Renal cortex interstitium (tissue), 11 donors: ENCODE measurements around the gene GYG1. TPM values are rescaled to one million over a fixed set of nuclear protein-coding genes. Genes with fewer than 3 reads are reported as not detected.
"Not testable (repeated sequence)": the region's sequence is repeated elsewhere in the genome, so short reads cannot be mapped to it uniquely, and the experiment has no call there.

Source experiments
- DNase-seq, 11 donors: peaks; one replicate each; pipeline ENCODE4 v3.0.0-alpha.2; 2013; ENCODE audit warnings: low read depth in 9 of 11, low spot score in 4 of 11; ENCODE audit errors: extremely low read depth in 1 of 11
- polyA plus RNA-seq, 3 donors: library from polyadenylated mRNA; unstranded; fragments of 120-200 nt; gene quantifications; one replicate each; pipeline ENCODE4 v1.2.1, GENCODE V29; 2013; ENCODE audit not compliant: insufficient read length in 3 of 3

Gene GYG1
- polyA plus RNA-seq, 3 donors = 24.2 to 30.7 (median 26.4) TPM

DNA sequence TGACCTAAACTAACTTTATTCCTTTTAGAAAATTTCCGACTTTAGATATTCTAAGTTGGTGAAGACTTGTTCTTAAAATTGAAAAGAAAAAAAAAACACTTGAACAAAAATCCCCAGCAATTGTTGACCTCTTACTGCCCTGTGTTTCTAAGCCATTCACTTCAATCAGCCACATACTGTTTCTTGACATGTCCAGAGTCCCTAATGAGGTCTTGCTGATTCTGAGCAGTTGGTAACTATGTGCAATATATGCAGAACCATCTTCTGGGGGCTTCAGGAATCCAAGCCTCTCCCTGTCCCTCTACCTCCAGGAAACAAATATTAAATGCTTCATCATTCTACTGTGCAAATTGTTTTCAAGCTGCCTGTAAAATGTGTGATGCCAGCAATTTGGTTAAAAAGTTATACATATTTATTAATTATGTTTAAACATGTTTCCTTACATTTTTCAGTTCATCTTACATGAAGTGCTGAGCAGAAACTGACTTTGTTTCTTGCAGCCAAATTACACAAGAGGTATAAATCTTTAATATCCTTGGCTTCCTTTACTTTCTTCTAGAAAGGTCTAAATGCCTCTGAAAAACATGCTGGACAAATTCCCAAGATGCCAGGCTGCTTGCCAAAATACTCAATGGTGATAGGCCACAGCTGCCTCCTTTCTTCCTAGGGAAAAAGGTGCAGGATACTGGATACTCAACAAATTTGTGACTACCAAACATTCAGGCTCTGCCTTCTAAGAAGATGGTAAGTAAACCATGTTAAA lies 19.8 kb upstream of the GYG1 start:
- DNase-seq = peak in 4 of 11 donors; percentile 10 to 54 (median 24)

DNA sequence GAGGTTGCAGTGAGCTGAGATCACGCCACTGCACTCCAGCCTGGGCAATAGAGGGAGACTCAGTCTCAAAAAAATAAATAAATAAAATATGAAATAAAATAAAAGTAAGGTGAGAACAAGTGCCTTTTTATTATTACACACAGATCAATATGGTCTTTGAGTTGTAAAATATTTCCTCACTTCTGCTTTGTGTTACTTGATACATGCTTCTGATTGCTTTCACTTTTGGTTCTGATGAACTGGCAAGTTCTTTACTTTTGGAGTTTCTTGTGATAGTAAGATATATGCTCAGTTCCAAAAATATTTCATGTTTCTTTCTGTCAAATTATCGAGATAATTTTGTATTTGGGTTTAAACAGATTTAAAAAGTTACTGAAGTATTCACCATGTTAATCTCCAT lies 16.6 kb upstream of the GYG1 start:
- no peak for DNase-seq

DNA sequence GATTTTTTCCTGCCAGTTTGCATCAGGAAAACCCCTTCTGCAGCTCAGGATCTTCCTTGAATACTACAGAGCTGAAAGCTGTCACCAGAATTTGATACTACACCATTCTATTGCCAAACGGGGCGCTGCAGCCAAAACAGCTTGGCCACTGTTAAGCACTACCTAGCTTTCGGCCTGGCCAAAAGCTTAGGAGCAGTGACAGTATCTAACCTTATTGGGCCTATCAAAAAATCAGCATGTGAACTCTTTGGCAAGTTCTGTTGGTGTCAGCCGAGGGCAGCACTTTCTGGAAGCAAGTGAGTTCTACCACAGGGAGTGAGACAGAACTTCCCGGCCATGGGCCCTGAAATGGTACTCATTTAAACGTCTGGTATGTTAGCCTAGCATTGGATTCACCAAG lies 16.1 kb upstream of the GYG1 start:
- DNase-seq = no peak

DNA sequence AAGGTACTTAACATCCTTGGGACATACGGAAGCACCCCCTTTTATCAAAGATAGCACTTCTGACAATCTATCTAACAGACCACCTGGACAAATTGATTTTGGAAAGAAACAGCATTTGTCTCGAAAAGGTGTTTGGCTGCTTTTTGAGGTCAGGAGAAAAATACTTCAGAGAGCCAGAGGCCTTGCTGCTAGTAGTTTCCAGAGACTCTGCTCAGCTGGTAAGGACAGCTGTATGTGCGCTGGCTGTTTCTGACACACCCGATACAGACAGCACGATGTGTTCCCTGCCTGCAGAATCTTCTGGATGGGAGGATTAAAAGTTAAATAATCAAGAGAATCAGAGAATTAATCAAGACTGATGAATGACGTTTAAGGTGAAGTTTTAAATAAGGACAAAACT lies 15.6 kb upstream of the GYG1 start:
- no peak for DNase-seq

DNA sequence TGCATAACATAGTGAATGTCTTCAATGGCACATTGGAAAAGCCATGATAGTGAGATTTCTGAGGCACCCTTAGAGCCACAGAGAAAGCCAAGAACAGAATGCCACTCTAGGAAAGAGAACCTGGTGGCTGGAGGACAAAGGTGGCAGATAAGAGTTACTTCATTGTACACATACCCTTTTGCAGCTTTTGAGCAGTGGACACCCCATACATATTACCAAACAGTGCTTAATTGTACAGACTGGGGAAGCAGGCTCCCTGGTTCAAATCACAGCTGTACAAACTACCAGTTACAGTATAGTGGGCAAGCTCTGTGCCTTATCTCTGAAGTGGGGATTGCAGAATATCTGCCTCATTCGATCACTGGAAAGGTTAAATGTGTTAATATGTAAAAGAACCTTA lies 10.1 kb upstream of the GYG1 start:
- DNase-seq = no peak

DNA sequence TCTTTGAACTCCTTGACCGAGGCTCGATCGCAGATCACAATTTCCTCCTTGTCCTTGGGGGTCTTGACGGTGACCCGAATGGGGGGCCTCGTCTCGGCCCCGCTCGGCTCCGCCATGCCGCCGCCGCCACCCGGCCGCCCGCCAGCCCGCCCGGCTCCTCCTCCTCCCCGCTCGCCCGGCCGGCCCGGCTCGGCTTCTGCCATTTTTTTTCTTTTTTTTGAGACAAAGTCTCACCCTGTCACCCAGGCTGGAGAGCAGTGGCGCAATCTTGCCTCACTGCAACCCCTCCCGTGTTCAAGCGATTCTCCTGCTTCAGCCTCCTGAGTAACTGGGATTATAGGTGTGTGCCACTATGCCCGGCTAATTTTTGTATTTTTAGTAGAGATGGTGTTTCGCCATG lies 3.8 kb upstream of the GYG1 start:
- DNase-seq = not testable (repeated sequence)

DNA sequence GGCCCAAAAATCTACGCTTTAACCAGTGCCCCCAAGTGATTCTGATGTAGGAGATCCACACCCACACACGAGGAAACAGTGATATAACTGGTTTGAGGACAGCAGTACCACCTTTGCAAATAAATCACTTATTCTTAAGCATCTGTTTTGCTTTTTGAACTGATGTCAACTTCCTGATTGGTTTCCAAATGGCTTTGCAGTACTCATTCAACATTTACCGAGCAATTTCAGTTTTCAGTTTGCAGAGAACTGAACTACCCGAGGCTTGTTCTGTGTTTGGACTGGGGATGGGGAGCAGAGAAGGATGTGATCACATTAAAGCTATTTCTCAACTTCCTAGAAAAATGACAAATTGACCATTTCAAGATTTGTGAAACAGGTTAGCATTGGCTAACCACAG lies 1.1 kb upstream of the GYG1 start:
- no peak for DNase-seq

DNA sequence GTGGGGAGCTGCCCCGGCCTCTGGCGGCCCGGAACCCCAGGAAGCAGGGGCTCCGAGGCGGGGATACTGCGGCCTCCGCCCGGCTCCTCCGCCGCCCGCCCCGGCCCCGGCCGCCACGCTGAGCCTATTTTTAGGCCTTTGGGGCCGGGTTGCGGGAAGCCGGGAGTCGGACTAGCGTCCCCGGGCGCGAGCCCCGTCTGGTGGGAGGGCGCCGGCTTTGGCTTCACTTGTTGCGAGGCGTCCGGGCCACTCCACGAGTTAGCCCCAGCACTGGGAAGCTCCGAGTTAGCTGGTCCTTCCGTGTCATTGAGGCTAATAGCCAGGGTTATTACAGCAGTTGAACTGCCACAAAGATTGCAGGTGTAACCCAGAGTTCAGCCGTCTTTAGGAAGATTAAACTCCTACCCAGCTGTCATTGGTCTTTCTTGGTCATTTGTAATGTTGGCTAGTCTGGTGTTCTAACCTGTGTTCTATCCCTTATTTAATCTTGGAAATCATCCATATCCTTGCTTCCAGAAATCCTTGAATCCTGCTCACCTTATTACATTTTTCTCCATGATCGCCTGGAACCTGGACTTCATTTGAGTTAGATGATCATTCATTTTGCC lies 791 bp downstream of the GYG1 start:
- peak in 5 of 11 donors; percentile 20 to 36 (median 30) for DNase-seq

DNA sequence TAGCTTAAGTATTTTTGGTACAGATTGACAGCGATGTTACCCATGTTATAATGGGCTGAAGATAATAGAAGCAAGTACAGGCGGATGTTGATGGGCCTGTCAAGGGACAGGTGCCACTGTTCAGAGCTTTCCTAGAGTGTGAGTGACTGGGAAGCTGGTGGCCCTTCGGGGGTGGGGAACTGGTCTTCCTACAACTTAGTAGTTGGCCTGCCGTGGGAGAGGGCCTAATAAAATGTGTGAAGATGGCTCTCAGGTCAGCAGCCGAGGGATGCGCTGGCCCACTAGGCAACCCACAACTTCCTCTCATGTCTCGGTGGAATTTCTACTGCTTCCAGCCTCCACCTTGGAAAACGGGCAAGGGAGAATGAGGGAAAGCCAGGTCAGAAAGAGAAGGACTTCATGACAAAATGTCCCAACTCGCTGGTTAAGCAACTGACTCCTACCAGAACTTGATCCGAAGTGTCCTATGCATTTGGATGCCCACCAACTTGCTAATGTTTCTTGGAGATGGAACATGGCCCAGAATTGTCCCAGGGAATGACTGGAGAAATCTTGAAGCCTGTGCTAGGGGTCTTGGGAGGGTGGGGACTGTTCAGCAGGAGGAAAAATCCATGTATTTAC lies 1.4 kb downstream of the GYG1 start:
- no peak for DNase-seq

DNA sequence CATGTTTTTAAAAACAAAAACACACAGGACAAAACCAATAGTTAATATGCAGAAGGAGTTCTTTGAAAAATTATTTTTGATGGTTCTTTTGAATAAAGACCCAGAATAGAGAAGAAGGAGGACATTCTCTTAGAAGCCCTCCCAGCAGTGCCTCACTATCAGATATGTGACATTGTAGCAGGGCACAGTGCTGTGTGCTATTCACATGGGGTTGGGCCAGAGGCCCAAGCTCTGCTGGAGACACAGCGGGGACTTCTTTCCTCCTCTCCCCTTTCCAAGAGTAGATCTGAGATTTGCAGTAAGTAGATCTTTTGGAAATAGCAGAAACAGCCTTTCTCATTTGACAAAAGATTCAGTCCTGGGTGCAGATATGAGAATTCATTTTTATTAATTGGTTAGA lies 6.3 kb downstream of the GYG1 start:
- DNase-seq = no peak

DNA sequence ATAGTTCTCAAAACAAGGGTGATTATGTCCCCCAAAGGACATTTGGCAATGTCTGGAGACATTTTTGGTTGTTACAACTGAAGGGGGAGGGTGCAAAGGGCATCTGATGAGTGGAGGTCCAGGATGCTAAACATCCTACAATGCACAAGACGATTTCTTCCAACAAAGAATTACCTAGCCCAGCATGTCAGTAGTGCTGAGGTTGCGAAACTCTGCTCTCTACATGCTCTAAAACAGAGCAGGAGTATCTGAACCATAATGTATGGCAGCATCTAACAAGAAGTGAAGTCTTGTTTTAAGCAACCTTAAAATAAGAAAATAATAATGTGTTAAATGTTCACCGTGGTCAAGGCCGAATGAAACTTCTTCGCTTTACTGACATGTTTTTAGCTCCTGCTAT lies 7.0 kb downstream of the GYG1 start:
- DNase-seq = no peak

DNA sequence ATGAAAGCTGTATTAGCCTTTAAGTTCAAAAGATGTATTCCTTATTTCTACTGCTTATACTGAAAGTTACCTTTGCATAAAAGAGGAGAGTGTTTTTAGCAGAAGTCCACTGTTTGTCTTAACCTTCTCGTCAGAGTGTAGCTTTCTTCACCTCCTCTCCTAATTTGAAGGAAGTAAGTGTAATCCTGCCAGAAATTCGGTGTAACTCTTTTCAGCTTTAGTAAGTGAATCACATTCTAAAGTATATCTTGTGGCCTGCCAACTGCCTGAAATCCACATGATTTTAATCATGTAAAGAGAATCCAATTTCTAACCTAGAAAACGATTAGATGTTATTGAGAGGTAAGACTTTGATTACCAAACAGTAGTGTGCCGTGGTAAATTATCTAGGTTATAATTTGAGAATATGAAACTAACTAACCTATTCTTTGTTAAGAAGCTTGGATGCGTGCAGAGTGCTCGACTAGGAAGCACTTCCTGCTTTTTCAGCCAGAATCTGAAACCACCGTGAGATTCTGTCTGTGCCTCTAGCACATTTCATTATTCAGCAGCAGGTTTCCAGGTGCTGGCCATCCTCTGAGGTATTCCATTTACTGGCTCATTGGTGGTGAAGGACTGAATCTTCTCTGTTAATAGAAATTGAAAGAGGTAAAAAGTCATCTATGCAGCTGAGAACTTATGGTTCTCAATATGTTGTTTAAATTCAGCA lies 7.5 kb downstream of the GYG1 start:
- no peak for DNase-seq

DNA sequence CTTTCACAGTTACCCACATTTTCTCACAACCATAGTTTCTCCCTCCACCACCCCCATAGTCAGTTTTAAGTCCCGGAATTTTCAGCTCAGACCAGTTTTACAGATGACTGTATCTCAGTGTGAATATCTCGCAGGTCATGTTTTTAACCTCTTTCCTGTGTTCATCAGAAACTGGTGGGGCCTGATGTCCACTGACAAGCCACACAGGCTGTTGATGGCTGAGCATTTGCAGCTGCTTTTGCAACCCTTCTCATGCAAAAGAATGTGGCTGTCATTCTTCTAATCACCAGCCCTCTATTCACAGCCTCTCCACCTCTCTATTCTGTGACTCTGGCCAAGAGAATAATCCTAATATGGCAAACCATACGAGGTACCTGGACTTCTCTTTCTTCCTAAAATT lies 8.5 kb downstream of the GYG1 start:
- no peak for DNase-seq

DNA sequence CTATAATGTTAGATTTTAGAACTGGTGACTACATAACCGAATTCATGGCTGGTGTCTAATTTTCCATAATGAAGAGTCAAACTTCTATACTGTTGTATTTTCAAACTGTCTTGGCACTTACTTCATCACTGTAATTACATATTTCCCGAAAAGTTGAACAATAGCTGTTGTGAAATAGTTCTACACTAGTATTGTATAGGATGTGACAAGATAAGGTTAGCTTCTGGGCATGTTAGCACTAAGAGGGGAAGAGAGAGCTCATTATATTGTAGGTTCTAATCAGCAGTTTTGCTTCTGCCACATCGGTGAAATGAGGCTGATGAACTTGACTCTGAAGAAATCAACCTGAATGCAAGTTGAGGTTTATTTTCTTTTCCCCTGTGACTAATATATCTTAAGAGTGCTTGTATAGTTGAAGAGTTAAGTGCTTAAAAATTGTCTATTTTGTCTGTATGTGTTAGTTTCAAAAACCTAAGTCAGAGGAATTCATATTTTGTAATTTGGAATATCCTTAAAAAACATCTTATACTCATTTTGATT lies 8.9 kb downstream of the GYG1 start:
- no peak for DNase-seq

DNA sequence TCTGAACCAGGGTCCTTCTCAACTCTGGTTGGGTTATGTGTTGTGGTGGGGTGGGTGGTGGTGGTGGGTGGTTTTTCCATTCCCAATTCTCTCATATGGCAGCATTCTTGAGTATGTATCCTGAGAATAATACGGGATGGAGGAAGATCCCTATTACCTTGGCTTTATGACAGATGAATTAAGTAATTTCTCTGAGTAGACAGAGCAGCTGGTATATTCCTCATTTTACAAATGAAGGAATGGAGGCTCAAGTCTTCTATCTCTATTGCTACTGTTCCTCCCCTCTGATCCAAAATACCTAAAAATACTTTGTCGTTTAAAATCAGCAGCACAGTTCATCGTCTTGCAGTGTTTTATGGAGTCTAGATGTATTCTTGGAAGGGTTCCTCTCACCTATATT lies 10.4 kb downstream of the GYG1 start:
- DNase-seq = no peak

DNA sequence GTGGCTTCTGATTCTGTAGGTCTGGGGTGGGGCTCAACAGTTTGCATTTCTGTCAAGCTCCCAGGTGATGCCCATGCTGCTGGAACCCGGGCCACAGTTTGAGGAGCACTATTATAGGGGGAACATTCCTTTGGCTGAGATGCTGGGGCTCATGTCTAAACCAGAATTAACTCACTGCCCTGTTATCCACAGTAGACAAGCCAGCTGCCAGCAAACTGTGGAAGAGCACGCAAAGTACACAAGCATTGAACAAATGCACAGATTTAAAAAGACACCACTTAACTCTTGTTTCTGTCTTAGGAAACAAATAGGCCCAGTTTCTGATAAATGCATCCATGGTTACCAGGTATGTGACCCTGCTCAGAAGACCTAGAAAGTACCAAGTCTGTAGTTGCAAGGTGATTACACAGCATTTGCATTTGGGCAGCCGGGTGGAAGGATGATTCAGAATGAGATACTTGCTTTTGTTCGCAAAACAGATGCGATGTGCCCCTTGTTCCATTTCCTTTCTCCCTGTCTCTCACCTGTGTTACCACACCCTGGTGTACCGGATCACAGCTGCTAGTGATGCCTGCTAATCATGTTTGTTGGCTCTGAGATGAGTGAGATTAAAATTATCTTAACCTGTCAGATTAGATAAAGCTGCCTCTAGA lies 12.4 kb downstream of the GYG1 start:
- no peak for DNase-seq

DNA sequence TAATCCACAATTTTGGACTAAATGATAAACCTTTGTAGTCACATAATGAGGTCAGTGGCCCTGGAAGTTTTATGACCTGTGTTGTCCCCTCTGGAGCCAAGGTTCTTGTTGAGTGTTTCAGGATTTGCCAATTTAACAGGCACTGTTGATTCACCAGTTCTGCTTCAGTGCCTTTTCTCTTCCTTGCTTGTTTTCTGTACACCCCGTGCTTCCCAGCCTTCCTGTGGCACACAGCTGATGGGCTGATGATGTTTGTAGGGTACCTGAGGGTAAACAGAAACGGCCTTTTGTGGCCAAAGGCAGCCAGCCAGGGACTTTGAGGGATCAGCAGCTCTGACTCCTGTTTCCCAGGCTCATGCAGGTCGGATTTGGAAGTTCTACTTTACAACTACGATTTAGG lies 13.3 kb downstream of the GYG1 start:
- DNase-seq = peak in 1 of 11 donors; percentile 2

DNA sequence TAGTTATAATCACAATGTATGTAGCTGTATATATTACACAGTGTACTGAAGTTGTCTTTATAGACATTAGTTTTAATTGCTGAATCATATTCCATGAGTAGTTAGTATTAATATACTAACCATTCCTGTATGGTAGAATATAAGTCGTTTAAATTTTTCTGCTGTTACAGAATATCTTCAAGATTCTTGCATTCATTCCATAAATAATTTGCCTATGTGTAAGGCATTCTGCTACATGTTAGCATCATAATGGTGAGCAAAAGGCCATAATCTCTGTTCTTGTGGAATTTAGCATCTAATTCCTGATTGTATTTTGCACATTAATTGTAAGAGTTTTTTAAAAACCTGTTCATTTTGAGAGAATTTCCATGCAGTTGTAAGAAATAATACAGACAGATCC lies 14.1 kb downstream of the GYG1 start:
- no peak for DNase-seq

DNA sequence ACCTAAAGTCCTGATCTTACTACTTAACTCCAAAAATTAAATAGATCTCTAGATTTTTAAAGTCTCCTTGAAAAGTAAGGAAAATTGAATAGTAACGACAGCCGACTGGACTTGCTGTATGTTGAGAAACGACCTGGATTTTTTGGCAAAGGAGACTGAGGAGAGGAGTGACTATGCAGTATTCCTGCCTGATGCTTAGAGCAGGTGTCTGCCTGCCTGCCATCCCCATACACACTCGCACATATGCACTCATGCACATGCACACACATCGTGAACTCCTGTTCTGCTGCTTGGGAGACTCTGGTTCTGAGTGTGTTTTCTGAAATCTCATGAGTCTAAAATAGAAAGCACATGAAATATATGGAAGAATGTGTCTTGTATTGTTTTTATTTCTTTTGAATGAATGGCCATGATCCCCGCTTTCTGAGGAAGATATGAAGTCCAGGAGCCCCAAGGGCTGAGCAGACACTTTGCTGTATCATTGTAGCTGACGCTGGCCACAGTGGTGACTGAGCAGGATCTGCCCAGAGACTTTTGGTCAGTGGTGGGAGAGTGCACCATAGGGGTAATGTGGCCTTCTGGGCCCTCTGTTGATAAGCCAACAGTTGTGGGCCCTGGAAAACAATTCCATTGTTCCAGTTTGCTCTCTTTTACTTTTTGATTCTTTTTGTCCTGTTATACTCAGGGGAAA lies 16.4 kb downstream of the GYG1 start:
- no peak for DNase-seq
